SK-N-SH treated with all-trans-retinoic acid at 6 μM for 48 hours (cell line): ENCODE measurements around the gene GPR137.

Source experiments
- ARNTL ChIP-seq: fragments of 450-650 bp; formaldehyde crosslinking; IDR thresholded peaks from 2 replicates; pipeline ENCODE4 v1.5.0; 2020; ENCODE audit warnings: low read depth, mild to moderate bottlenecking, moderate library complexity, borderline replicate concordance
- GLIS3 ChIP-seq: fragments of 250-450 bp; sonication (Bioruptor Pico); IDR thresholded peaks from 2 replicates; pipeline ENCODE4 v1.5.0; 2020; ENCODE audit warnings: mild to moderate bottlenecking, moderate library complexity
- ZFP3 ChIP-seq: fragments of 250-450 bp; sonication (Bioruptor Pico); IDR thresholded peaks from 2 replicates; pipeline ENCODE4 v1.5.0; 2020; ENCODE audit warnings: mild to moderate bottlenecking, moderate library complexity
- TF ChIP-seq, protein P1 (sequence below): fragments of 250-450 bp; sonication (Bioruptor Pico); IDR thresholded peaks from 2 replicates; pipeline ENCODE4 v1.8.0; 2020; ENCODE audit warnings: mild to moderate bottlenecking, moderate library complexity, borderline replicate concordance
- TF ChIP-seq, protein P2 (sequence below): fragments of 250-450 bp; sonication (Bioruptor Pico); IDR thresholded peaks from 2 replicates; pipeline ENCODE4 v1.5.0; 2020; ENCODE audit warnings: mild to moderate bottlenecking, moderate library complexity

DNA sequence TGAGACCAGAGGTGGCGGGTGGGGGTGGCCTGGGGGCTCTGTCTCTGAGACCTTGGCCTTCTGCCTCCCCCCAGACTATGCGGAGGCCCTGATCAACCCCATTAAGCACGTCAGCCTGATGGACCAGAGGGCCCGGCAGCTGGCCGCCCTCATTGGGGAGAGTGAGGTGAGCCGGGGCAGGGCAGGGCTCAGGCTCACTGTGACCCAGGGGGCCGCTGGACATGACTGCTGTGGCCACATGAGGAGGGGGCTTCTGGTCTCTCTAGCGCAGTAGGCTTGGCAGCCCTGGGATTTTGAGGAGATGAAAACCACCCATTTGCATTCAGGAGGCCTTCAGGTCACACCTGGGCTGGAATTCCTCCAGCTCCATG is 21.7 kb upstream of the GPR137 start:
- TF ChIP-seq, protein P1, sequence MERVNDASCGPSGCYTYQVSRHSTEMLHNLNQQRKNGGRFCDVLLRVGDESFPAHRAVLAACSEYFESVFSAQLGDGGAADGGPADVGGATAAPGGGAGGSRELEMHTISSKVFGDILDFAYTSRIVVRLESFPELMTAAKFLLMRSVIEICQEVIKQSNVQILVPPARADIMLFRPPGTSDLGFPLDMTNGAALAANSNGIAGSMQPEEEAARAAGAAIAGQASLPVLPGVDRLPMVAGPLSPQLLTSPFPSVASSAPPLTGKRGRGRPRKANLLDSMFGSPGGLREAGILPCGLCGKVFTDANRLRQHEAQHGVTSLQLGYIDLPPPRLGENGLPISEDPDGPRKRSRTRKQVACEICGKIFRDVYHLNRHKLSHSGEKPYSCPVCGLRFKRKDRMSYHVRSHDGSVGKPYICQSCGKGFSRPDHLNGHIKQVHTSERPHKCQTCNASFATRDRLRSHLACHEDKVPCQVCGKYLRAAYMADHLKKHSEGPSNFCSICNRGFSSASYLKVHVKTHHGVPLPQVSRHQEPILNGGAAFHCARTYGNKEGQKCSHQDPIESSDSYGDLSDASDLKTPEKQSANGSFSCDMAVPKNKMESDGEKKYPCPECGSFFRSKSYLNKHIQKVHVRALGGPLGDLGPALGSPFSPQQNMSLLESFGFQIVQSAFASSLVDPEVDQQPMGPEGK (CRISPR knock-in tag): no peak
- TF ChIP-seq ARNTL (CRISPR knock-in tag): no peak
- TF ChIP-seq GLIS3 (CRISPR knock-in tag): no peak
- TF ChIP-seq ZFP3 (CRISPR knock-in tag): no peak
- TF ChIP-seq, protein P2, sequence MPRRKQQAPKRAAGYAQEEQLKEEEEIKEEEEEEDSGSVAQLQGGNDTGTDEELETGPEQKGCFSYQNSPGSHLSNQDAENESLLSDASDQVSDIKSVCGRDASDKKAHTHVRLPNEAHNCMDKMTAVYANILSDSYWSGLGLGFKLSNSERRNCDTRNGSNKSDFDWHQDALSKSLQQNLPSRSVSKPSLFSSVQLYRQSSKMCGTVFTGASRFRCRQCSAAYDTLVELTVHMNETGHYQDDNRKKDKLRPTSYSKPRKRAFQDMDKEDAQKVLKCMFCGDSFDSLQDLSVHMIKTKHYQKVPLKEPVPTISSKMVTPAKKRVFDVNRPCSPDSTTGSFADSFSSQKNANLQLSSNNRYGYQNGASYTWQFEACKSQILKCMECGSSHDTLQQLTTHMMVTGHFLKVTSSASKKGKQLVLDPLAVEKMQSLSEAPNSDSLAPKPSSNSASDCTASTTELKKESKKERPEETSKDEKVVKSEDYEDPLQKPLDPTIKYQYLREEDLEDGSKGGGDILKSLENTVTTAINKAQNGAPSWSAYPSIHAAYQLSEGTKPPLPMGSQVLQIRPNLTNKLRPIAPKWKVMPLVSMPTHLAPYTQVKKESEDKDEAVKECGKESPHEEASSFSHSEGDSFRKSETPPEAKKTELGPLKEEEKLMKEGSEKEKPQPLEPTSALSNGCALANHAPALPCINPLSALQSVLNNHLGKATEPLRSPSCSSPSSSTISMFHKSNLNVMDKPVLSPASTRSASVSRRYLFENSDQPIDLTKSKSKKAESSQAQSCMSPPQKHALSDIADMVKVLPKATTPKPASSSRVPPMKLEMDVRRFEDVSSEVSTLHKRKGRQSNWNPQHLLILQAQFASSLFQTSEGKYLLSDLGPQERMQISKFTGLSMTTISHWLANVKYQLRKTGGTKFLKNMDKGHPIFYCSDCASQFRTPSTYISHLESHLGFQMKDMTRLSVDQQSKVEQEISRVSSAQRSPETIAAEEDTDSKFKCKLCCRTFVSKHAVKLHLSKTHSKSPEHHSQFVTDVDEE: no peak
